Transverse colon (tissue), 4 donors: ENCODE data around the gene IGF1. TPM values are rescaled to one million over a fixed set of nuclear protein-coding genes. Genes with fewer than 3 reads are reported as not detected.
A peak's percentile ranks its signal among the peaks of the same experiment; 100 is the strongest.

Source experiments
- DNase-seq: peaks from one replicate; pipeline ENCODE4 v3.0.0-alpha.2; 2019
- H3K27ac ChIP-seq, 4 donors: fragments of 200-600 bp; sonication (generic); 2 replicates each; pipeline ENCODE4 v1.5.1; 2016 to 2018; ENCODE audit warnings: inconsistent platforms in 4 of 4
- H3K27me3 ChIP-seq: fragments of 200-600 bp; sonication (generic); 2 replicates; pipeline ENCODE4 v1.5.1; 2017; ENCODE audit warnings: inconsistent platforms
- H3K36me3 ChIP-seq, 4 donors: fragments of 200-600 bp; sonication (generic); 2 replicates each; pipeline ENCODE4 v1.5.1; 2017 to 2019; ENCODE audit warnings: inconsistent platforms in 4 of 4
- H3K4me1 ChIP-seq, 4 donors: fragments of 200-600 bp; sonication (generic); 2 replicates each; pipeline ENCODE4 v1.5.1; 2017 to 2020; ENCODE audit warnings: inconsistent platforms in 4 of 4
- H3K4me3 ChIP-seq, 4 donors: fragments of 200-600 bp; sonication (generic); 1 replicate in 1 of 4; 2 replicates in 3 of 4; pipeline versions ENCODE4 v1.5.1 to v1.6.1; 2017 to 2019; ENCODE audit warnings: inconsistent platforms in 4 of 4
- H3K9me3 ChIP-seq, 2 donors: fragments of 200-600 bp; sonication (generic); 2 replicates each; pipeline ENCODE4 v1.5.1; 2017 to 2019; ENCODE audit warnings: inconsistent platforms in 2 of 2
- EP300 ChIP-seq: sonication (generic); formaldehyde crosslinking; IDR thresholded peaks from one replicate; pipeline ENCODE4 v1.6.1; 2017; ENCODE audit warnings: antibody characterized with exemption, low read depth
- POLR2A ChIP-seq: fragments of 450-650 bp; IDR thresholded peaks from one replicate; pipeline ENCODE4 v1.6.1; 2016; ENCODE audit warnings: antibody characterized with exemption, mild to moderate bottlenecking, moderate library complexity
- POLR2AphosphoS5 ChIP-seq, 3 donors: sonication (generic); formaldehyde crosslinking; IDR thresholded peaks; one replicate each; pipeline ENCODE4 v1.6.1; 2016; ENCODE audit warnings: antibody characterized with exemption in 3 of 3
- WGBS, 2 donors: methylation state at CpG; one replicate each; pipeline ENCODE4 v1.1.5; 2018; ENCODE audit warnings: low coverage in 1 of 2; 5-methylcytosine and 5-hydroxymethylcytosine counted together
- in situ Hi-C, 4 donors: fragments of 200-750 bp; cut with MboI; loops; one replicate each; pipeline versions ENCODE4 v1.15.0 to v1.15.1; 2017; ENCODE audit warnings: low sequenced_read_pairs in 3 of 4, low pct_ligation_motif_present in 1 of 4, low pct_unique_long_range_greater_than_20kb in 1 of 4
- intact Hi-C: fragments of 100-400 bp; cut with DNase I; formaldehyde crosslinking; loops from one replicate; pipeline ENCODE4 v1.15.1; 2023; ENCODE audit warnings: low total_unique reads
- total RNA-seq, 4 donors: library from RNA; depleted of rRNA; stranded (reverse); fragments of >200 nt; gene quantifications; one replicate each; pipeline ENCODE4 v1.1.0, GENCODE V29; 2016
- TF ChIP-seq, protein P1 (sequence below), 5 experiments: fragments of 200-600 bp in 3 of 5; fragments of 450-650 bp in 2 of 5; sonication (generic) in 3 of 5; IDR thresholded peaks; 1 replicate in 2 of 5; 2 replicates in 3 of 5; pipeline ENCODE4 v1.5.1; 2016 to 2017; ENCODE audit warnings: antibody characterized with exemption in 5 of 5, inconsistent platforms in 3 of 5, mild to moderate bottlenecking in 2 of 5, moderate library complexity in 1 of 5

The IGF1 gene
- total RNA-seq, 4 donors from 2014 or later = 2.2 to 15.5 (median 5.4) TPM

- no peaks in the 10 kb centered on the region for H3K27me3 ChIP-seq
- no peak overlapping the region for H3K27ac ChIP-seq
- in situ Hi-C loops = no loop called here
- intact Hi-C loops = no loop called here
- no peaks in the 10 kb centered on the region for H3K36me3 ChIP-seq
- no peak overlapping the region for H3K4me3 ChIP-seq
- DNase-seq = no peak
- TF ChIP-seq, protein P1, sequence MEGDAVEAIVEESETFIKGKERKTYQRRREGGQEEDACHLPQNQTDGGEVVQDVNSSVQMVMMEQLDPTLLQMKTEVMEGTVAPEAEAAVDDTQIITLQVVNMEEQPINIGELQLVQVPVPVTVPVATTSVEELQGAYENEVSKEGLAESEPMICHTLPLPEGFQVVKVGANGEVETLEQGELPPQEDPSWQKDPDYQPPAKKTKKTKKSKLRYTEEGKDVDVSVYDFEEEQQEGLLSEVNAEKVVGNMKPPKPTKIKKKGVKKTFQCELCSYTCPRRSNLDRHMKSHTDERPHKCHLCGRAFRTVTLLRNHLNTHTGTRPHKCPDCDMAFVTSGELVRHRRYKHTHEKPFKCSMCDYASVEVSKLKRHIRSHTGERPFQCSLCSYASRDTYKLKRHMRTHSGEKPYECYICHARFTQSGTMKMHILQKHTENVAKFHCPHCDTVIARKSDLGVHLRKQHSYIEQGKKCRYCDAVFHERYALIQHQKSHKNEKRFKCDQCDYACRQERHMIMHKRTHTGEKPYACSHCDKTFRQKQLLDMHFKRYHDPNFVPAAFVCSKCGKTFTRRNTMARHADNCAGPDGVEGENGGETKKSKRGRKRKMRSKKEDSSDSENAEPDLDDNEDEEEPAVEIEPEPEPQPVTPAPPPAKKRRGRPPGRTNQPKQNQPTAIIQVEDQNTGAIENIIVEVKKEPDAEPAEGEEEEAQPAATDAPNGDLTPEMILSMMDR (IDR thresholded peaks at IDR 0.05) = no peak
- TF ChIP-seq EP300 = no peak
- no peak for TF ChIP-seq POLR2A
- TF ChIP-seq POLR2AphosphoS5 (IDR thresholded peaks at IDR 0.05) = no peak
- WGBS, 2 donors = 0 to 37% methylated on average over 2 of the region's 2 CpGs
- H3K9me3 ChIP-seq = no peaks in the 10 kb centered on the region
- no peaks in the 10 kb centered on the region for H3K4me1 ChIP-seq
These were observed 26.9 kb upstream of the IGF1 start for GRCh38 chr12:102507301-102507700.

DNA sequence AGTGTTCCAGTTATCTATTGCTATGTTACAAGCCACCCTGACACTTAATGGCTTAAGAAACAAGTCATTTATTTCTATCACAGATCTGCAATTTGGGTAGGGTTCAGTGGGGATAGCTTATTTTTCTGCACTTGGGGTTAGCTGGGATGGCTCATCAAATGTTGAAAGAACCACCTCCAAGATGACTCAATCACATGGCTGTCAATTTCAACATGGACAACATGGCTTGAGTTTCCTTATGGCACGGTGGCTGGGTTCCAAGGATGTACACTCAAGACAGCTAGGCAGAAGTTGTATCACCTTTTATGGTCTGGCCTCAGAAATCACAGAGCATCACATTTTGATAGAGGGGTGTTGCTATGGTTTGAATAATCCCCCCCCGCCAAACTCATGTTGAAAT, 24.5 kb upstream of the IGF1 start:
- Histone ChIP-seq H3K27me3 (no peaks in the 10 kb centered on the region), H3K4me3 (no peak overlapping the region), H3K36me3 (no peaks in the 10 kb centered on the region), H3K27ac (no peak overlapping the region), H3K9me3 (no peaks in the 10 kb centered on the region), H3K4me1 (no peaks in the 10 kb centered on the region)
- 81 to 100% methylated on average over 1 to 2 of the region's 2 CpGs for WGBS, 2 donors
- TF ChIP-seq, protein P1 (IDR thresholded peaks at IDR 0.05) = no peak
- no peak for TF ChIP-seq POLR2AphosphoS5 (IDR thresholded peaks at IDR 0.05)
- TF ChIP-seq EP300 = no peak
- TF ChIP-seq POLR2A = no peak
- in situ Hi-C loops = no loop called here
- no peak for DNase-seq
- intact Hi-C loops = no loop called here

DNA sequence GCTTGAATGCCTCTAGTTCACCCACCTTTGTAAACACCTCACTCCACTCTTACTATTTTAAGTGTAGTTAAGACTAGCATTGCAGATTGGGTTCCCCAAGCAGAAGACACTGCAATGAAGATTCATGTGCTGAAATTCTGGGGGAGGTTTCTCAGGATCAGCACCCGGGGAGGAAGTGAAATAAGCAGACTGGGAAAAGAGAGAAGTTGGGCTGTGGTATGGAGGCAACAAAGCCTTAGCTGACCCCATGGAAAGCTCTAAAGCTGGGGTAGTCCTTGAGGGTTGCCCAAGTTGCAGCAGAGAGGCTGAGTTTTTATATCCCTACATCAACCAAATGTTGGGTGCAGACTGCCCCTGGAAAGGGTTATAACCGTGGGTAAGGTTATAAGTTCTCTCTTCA, 23.9 kb upstream of the IGF1 start:
- in situ Hi-C loops = no loop called here
- intact Hi-C loops = no loop called here
- Histone ChIP-seq H3K4me1 (no peaks in the 10 kb centered on the region), H3K9me3 (no peaks in the 10 kb centered on the region), H3K4me3 (no peak overlapping the region), H3K27ac (no peak overlapping the region), H3K27me3 (no peaks in the 10 kb centered on the region), H3K36me3 (no peaks in the 10 kb centered on the region)
- TF ChIP-seq, protein P1 (IDR thresholded peaks at IDR 0.05) = no peak
- TF ChIP-seq EP300 (no peak), POLR2AphosphoS5 (IDR thresholded peaks at IDR 0.05) (no peak), POLR2A (no peak)
- DNase-seq = no peak
- 33 to 80% methylated on average over 1 to 2 of the region's 2 CpGs for WGBS, 2 donors

DNA sequence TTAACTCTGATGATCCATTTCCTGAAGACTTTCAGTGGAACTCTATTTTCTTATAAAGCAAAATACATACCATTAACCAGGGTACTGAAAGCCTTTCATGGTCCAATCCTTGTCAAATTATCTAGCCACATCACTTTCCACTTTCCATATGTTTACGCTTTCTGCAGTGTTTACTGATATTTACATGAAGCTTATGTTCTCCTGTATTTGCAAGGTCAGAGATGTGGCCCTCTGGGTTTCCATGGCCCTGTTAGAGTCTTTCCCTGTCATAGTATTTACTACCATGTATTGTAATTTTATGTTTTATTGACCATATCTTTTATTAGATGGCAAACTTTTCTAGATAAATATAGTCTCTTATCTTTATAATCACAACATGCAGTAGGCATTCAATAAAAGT, 23.5 kb upstream of the IGF1 start:
- intact Hi-C loops = no loop called here
- TF ChIP-seq, protein P1 (IDR thresholded peaks at IDR 0.05) = no peak
- TF ChIP-seq POLR2A (no peak), POLR2AphosphoS5 (IDR thresholded peaks at IDR 0.05) (no peak), EP300 (no peak)
- Histone ChIP-seq H3K9me3 (no peaks in the 10 kb centered on the region), H3K36me3 (no peaks in the 10 kb centered on the region), H3K27ac (peak overlapping the region in 1 of 4 donors; percentile 20), H3K4me3 (no peak overlapping the region), H3K4me1 (no peaks in the 10 kb centered on the region), H3K27me3 (no peaks in the 10 kb centered on the region)
- in situ Hi-C loops = no loop called here
- 0 to 44% methylated on average over 1 of the region's 1 CpG for WGBS, 2 donors
- DNase-seq = no peak
